OCI-LY3 (cell line): ENCODE measurements around the gene SEPHS2.
A peak's percentile ranks its signal among the peaks of the same experiment; 100 is the strongest.

Source experiments
- CTCF ChIP-seq: fragments of 200-600, 300-600 bp; sonication (generic); IDR thresholded peaks from 2 replicates; pipeline ENCODE4 v1.5.1; 2014; ENCODE audit warnings: antibody characterized with exemption, low read length, low read depth
- EZH2phosphoT487 ChIP-seq: fragments of 200-600 bp; shearing (Covaris generic); IDR thresholded peaks from 2 replicates; pipeline ENCODE4 v1.6.1; 2018; ENCODE audit warnings: antibody characterized with exemption, mixed run types, low read depth

GRCh38 chr16:30395155-30395991 is 50.3 kb downstream of the SEPHS2 start, which contains the start of gene ZNF48:
- TF ChIP-seq CTCF (peak; percentile 25), EZH2phosphoT487 (no peak)
